ENCODE measurements around the gene ACP7.
"Not testable (repeated sequence)": the region's sequence is repeated elsewhere in the genome, so short reads cannot be mapped to it uniquely, and the experiment has no call there.

The ACP7 gene

GRCh38 chr19:39133431-39134270 is 49.5 kb downstream of the ACP7 start:
- no peak for DNase-seq

- DNase-seq = no peak
These were observed 51.5 kb downstream of the ACP7 start for GRCh38 chr19:39135701-39136100.

GRCh38 chr19:39136225-39136940 is 52.2 kb downstream of the ACP7 start:
- no peak for DNase-seq

- DNase-seq = no peak
These were observed 53.0 kb downstream of the ACP7 start for GRCh38 chr19:39137131-39137530.

GRCh38 chr19:39138221-39139211 is 54.3 kb downstream of the ACP7 start:
- peak; percentile 79 for DNase-seq

GRCh38 chr19:39139305-39139874 is 55.2 kb downstream of the ACP7 start:
- no peak for DNase-seq

- no peak for DNase-seq
These were observed 55.8 kb downstream of the ACP7 start for GRCh38 chr19:39139971-39140453.

GRCh38 chr19:39140594-39140993 is 56.4 kb downstream of the ACP7 start:
- no peak for DNase-seq

- DNase-seq = no peak
These were observed 57.8 kb downstream of the ACP7 start for GRCh38 chr19:39141929-39142328.

GRCh38 chr19:39142630-39143029 is 58.5 kb downstream of the ACP7 start:
- DNase-seq = no peak

GRCh38 chr19:39143757-39144289 is 59.7 kb downstream of the ACP7 start:
- not testable (repeated sequence) for DNase-seq

GRCh38 chr19:39144290-39145071 is 60.3 kb downstream of the ACP7 start:
- no peak for DNase-seq

- no peak for DNase-seq
These were observed 61.2 kb downstream of the ACP7 start for GRCh38 chr19:39145180-39145953.

- DNase-seq = no peak
These were observed 61.9 kb downstream of the ACP7 start for GRCh38 chr19:39146091-39146490.

- no peak for DNase-seq
These were observed 62.7 kb downstream of the ACP7 start for GRCh38 chr19:39146686-39147450.

- DNase-seq = no peak
These were observed 63.3 kb downstream of the ACP7 start for GRCh38 chr19:39147480-39147879.

GRCh38 chr19:39148939-39149529 is 64.9 kb downstream of the ACP7 start:
- no peak for DNase-seq

GRCh38 chr19:39150235-39150634 is 66.1 kb downstream of the ACP7 start:
- no peak for DNase-seq

Data from NCI-H1105 (cell line).